ENCODE results near the gene CRACR2A. TPM values are rescaled to one million over a fixed set of nuclear protein-coding genes. Genes with fewer than 3 reads are reported as not detected.
A peak's percentile ranks its signal among the peaks of the same experiment; 100 is the strongest.

Gene CRACR2A
- total RNA-seq, 1 donor from 2014 or later, result 6.5 TPM

GRCh38 chr12:3752096-3752709 lies 706 bp downstream of the CRACR2A start:
- Mint-ChIP-seq H3K4me3 (ENCODE audit: unreplicated experiment) (peak overlapping the region; percentile 78), H3K36me3 (ENCODE audit: low read depth, unreplicated experiment) (no peaks in the 10 kb centered on the region), H3K4me1 (ENCODE audit: unreplicated experiment) (peaks cover 17% of the 10 kb centered on the region), H3K27ac (ENCODE audit: unreplicated experiment) (peak overlapping the region; percentile 57), H3K27me3 (ENCODE audit: unreplicated experiment) (peaks cover 7% of the 10 kb centered on the region), H3K9me3 (ENCODE audit: unreplicated experiment) (no peaks in the 10 kb centered on the region)
- TF ChIP-seq, protein P1, sequence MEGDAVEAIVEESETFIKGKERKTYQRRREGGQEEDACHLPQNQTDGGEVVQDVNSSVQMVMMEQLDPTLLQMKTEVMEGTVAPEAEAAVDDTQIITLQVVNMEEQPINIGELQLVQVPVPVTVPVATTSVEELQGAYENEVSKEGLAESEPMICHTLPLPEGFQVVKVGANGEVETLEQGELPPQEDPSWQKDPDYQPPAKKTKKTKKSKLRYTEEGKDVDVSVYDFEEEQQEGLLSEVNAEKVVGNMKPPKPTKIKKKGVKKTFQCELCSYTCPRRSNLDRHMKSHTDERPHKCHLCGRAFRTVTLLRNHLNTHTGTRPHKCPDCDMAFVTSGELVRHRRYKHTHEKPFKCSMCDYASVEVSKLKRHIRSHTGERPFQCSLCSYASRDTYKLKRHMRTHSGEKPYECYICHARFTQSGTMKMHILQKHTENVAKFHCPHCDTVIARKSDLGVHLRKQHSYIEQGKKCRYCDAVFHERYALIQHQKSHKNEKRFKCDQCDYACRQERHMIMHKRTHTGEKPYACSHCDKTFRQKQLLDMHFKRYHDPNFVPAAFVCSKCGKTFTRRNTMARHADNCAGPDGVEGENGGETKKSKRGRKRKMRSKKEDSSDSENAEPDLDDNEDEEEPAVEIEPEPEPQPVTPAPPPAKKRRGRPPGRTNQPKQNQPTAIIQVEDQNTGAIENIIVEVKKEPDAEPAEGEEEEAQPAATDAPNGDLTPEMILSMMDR (IDR thresholded peaks at IDR 0.05; ENCODE audit: unreplicated experiment), result no peak
- DNase-seq (ENCODE audit: low spot score), result peak; percentile 19

- H3K36me3 Mint-ChIP-seq (ENCODE audit: low read depth, unreplicated experiment), result no peaks in the 10 kb centered on the region
- H3K4me3 Mint-ChIP-seq (ENCODE audit: unreplicated experiment), result no peak overlapping the region
- peaks cover 17% of the 10 kb centered on the region for H3K4me1 Mint-ChIP-seq (ENCODE audit: unreplicated experiment)
- H3K9me3 Mint-ChIP-seq (ENCODE audit: unreplicated experiment), result no peaks in the 10 kb centered on the region
- DNase-seq (ENCODE audit: low spot score), result no peak
- TF ChIP-seq, protein P1 (IDR thresholded peaks at IDR 0.05; ENCODE audit: unreplicated experiment), result no peak
- peaks cover 6% of the 10 kb centered on the region for H3K27me3 Mint-ChIP-seq (ENCODE audit: unreplicated experiment)
- peak overlapping the region; percentile 57 for H3K27ac Mint-ChIP-seq (ENCODE audit: unreplicated experiment)
Observed at GRCh38 chr12:3751151-3752095, 1.5 kb downstream of the CRACR2A start.

- TF ChIP-seq, protein P1 (IDR thresholded peaks at IDR 0.05; ENCODE audit: unreplicated experiment), result no peak
- Mint-ChIP-seq H3K4me1 (ENCODE audit: unreplicated experiment) (peaks cover 17% of the 10 kb centered on the region), H3K27me3 (ENCODE audit: unreplicated experiment) (peaks cover 6% of the 10 kb centered on the region), H3K27ac (ENCODE audit: unreplicated experiment) (no peak overlapping the region), H3K36me3 (ENCODE audit: low read depth, unreplicated experiment) (no peaks in the 10 kb centered on the region), H3K4me3 (ENCODE audit: unreplicated experiment) (no peak overlapping the region), H3K9me3 (ENCODE audit: unreplicated experiment) (no peaks in the 10 kb centered on the region)
- no peak for DNase-seq (ENCODE audit: low spot score)
Observed at GRCh38 chr12:3750616-3751015, 2.3 kb downstream of the CRACR2A start.

DNA sequence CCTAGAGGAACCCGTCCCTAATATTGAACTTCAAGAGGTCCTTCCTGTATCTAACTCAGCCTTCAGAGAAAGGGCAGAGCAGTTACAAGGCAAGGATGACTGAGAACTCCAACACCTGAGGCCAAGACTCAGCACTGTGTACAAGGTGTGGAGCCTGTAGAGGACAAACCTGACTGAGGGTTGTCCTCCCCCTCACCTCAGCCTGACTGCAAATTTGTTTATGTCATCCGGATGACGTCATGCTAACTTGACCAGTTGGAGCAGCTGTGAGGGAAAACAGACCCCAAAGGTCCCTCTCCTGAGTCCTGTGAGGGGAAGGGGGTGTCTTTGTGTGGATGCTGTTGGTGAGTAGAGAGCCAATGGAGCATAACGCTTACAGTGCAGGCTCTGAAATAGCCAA lies 4.3 kb downstream of the CRACR2A start:
- DNase-seq (ENCODE audit: low spot score), result no peak
- Mint-ChIP-seq H3K27me3 (ENCODE audit: unreplicated experiment) (peaks cover 6% of the 10 kb centered on the region), H3K36me3 (ENCODE audit: low read depth, unreplicated experiment) (no peaks in the 10 kb centered on the region), H3K4me1 (ENCODE audit: unreplicated experiment) (peaks cover 15% of the 10 kb centered on the region), H3K9me3 (ENCODE audit: unreplicated experiment) (no peaks in the 10 kb centered on the region), H3K27ac (ENCODE audit: unreplicated experiment) (no peak overlapping the region), H3K4me3 (ENCODE audit: unreplicated experiment) (no peak overlapping the region)
- TF ChIP-seq, protein P1 (IDR thresholded peaks at IDR 0.05; ENCODE audit: unreplicated experiment), result no peak

Data from endothelial cell (in vitro differentiated cells).